Adipocyte (in vitro differentiated cells): ENCODE results near the gene PLA2G6.

ENCODE experiments used
- DNase-seq: peaks from one replicate; pipeline ENCODE4 v3.0.0-alpha.2; 2015; ENCODE audit warnings: low read depth
- H3K27me3 ChIP-seq: replicated peaks from 2 replicates; pipeline ENCODE4 v1.7.0; 2013; ENCODE audit warnings: mild to moderate bottlenecking, low read length, moderate library complexity; ENCODE audit not compliant: control insufficient read depth, insufficient read depth
- H3K36me3 ChIP-seq: 2 replicates; pipeline ENCODE4 v1.7.0; 2013; ENCODE audit warnings: low read length, mild to moderate bottlenecking, moderate library complexity; ENCODE audit not compliant: control insufficient read depth, insufficient read depth, severe bottlenecking
- H3K4me1 ChIP-seq: 2 replicates; pipeline ENCODE4 v1.7.0; 2013; ENCODE audit warnings: mild to moderate bottlenecking, low read length, moderate library complexity; ENCODE audit not compliant: control insufficient read depth, insufficient read depth
- H3K4me3 ChIP-seq: 2 replicates; pipeline ENCODE4 v1.7.0; 2013; ENCODE audit warnings: mild to moderate bottlenecking, low read length, moderate library complexity
- H3K9ac ChIP-seq: 2 replicates; pipeline ENCODE4 v1.7.0; 2013; ENCODE audit warnings: mild to moderate bottlenecking, low read length, moderate library complexity
- H3K9me3 ChIP-seq: 2 replicates; pipeline ENCODE4 v1.7.0; 2013; ENCODE audit warnings: mild to moderate bottlenecking, low read length, moderate library complexity; ENCODE audit not compliant: control insufficient read depth

PLA2G6 gene

GRCh38 chr22:38137876-38138687 lies 43.5 kb downstream of the PLA2G6 start:
- Histone ChIP-seq H3K4me1 (peaks cover 17% of the 10 kb centered on the region), H3K9me3 (no peaks in the 10 kb centered on the region), H3K27me3 (no peaks in the 10 kb centered on the region), H3K9ac (no peak overlapping the region), H3K4me3 (no peak overlapping the region), H3K36me3 (peaks cover 2% of the 10 kb centered on the region)
- no peak for DNase-seq

- Histone ChIP-seq H3K9ac (no peak overlapping the region), H3K4me3 (no peak overlapping the region), H3K4me1 (peaks cover 22% of the 10 kb centered on the region), H3K9me3 (no peaks in the 10 kb centered on the region), H3K36me3 (peaks cover 8% of the 10 kb centered on the region), H3K27me3 (no peaks in the 10 kb centered on the region)
- DNase-seq = peak; percentile 15
These were observed 45.0 kb downstream of the PLA2G6 start for GRCh38 chr22:38136607-38137006.

- no peaks in the 10 kb centered on the region for H3K9me3 ChIP-seq
- H3K36me3 ChIP-seq = peaks cover 8% of the 10 kb centered on the region
- H3K4me1 ChIP-seq = peaks cover 30% of the 10 kb centered on the region
- no peak overlapping the region for H3K4me3 ChIP-seq
- peak overlapping the region; percentile 40 for H3K9ac ChIP-seq
- no peaks in the 10 kb centered on the region for H3K27me3 ChIP-seq
- DNase-seq = peak; percentile 71
These were observed 46.4 kb downstream of the PLA2G6 start for GRCh38 chr22:38135133-38135706.

- Histone ChIP-seq H3K9ac (no peak overlapping the region), H3K9me3 (no peaks in the 10 kb centered on the region)
- DNase-seq = no peak
These were observed 48.3 kb downstream of the PLA2G6 start for GRCh38 chr22:38133331-38133730.

GRCh38 chr22:38132794-38133193 lies 48.8 kb downstream of the PLA2G6 start:
- H3K9me3 ChIP-seq = no peaks in the 10 kb centered on the region
- H3K4me1 ChIP-seq = peaks cover 30% of the 10 kb centered on the region
- no peak overlapping the region for H3K4me3 ChIP-seq
- peaks cover 15% of the 10 kb centered on the region for H3K36me3 ChIP-seq
- H3K9ac ChIP-seq = no peak overlapping the region
- no peaks in the 10 kb centered on the region for H3K27me3 ChIP-seq
- no peak for DNase-seq

More at GRCh38 chr22:38133331-38133730, 48.3 kb downstream of the PLA2G6 start:
- Histone ChIP-seq H3K4me3 (no peak overlapping the region), H3K36me3 (peaks cover 10% of the 10 kb centered on the region), H3K4me1 (peaks cover 30% of the 10 kb centered on the region), H3K27me3 (no peaks in the 10 kb centered on the region)

GRCh38 chr22:38132136-38132535 lies 49.5 kb downstream of the PLA2G6 start:
- no peak overlapping the region for H3K9ac ChIP-seq
- no peaks in the 10 kb centered on the region for H3K27me3 ChIP-seq
- no peak for DNase-seq
- peaks cover 30% of the 10 kb centered on the region for H3K4me1 ChIP-seq
- no peak overlapping the region for H3K4me3 ChIP-seq
- H3K9me3 ChIP-seq = no peaks in the 10 kb centered on the region
- peaks cover 19% of the 10 kb centered on the region for H3K36me3 ChIP-seq

- DNase-seq = no peak
- H3K27me3 ChIP-seq = no peaks in the 10 kb centered on the region
- H3K9ac ChIP-seq = peak overlapping the region; percentile 75
- H3K4me1 ChIP-seq = peaks cover 30% of the 10 kb centered on the region
- H3K9me3 ChIP-seq = no peaks in the 10 kb centered on the region
- peaks cover 19% of the 10 kb centered on the region for H3K36me3 ChIP-seq
- no peak overlapping the region for H3K4me3 ChIP-seq
These were observed 50.2 kb downstream of the PLA2G6 start for GRCh38 chr22:38131399-38131798.

GRCh38 chr22:38129856-38130255 lies 51.8 kb downstream of the PLA2G6 start:
- Histone ChIP-seq H3K4me1 (peaks cover 18% of the 10 kb centered on the region), H3K27me3 (no peaks in the 10 kb centered on the region), H3K36me3 (peaks cover 27% of the 10 kb centered on the region), H3K4me3 (no peak overlapping the region), H3K9ac (no peak overlapping the region), H3K9me3 (no peaks in the 10 kb centered on the region)
- no peak for DNase-seq

- H3K4me3 ChIP-seq = no peak overlapping the region
- no peak overlapping the region for H3K9ac ChIP-seq
- H3K36me3 ChIP-seq = peaks cover 32% of the 10 kb centered on the region
- H3K27me3 ChIP-seq = no peaks in the 10 kb centered on the region
- DNase-seq = no peak
- peaks cover 14% of the 10 kb centered on the region for H3K4me1 ChIP-seq
- no peaks in the 10 kb centered on the region for H3K9me3 ChIP-seq
These were observed 52.6 kb downstream of the PLA2G6 start for GRCh38 chr22:38129021-38129420.

GRCh38 chr22:38127869-38128268 lies 53.8 kb downstream of the PLA2G6 start:
- Histone ChIP-seq H3K9me3 (no peaks in the 10 kb centered on the region), H3K36me3 (peaks cover 31% of the 10 kb centered on the region), H3K4me1 (peaks cover 14% of the 10 kb centered on the region), H3K9ac (no peak overlapping the region), H3K4me3 (no peak overlapping the region), H3K27me3 (no peaks in the 10 kb centered on the region)
- no peak for DNase-seq

GRCh38 chr22:38126928-38127668 lies 54.5 kb downstream of the PLA2G6 start:
- no peak for DNase-seq
- Histone ChIP-seq H3K27me3 (no peaks in the 10 kb centered on the region), H3K36me3 (peaks cover 24% of the 10 kb centered on the region), H3K9ac (no peak overlapping the region), H3K4me3 (no peak overlapping the region), H3K9me3 (no peaks in the 10 kb centered on the region), H3K4me1 (peaks cover 13% of the 10 kb centered on the region)
